DOHH2 (cell line): Measurements from ENCODE around the gene STX1A.

ENCODE experiments used
- H3F3A ChIP-seq: fragments of 200-600 bp; sonication (generic), shearing (Covaris generic); 2 replicates; pipeline ENCODE4 v1.6.0; 2016; ENCODE audit warnings: antibody characterized with exemption, mild to moderate bottlenecking; ENCODE audit not compliant: control insufficient read depth, insufficient read depth
- H3K27ac ChIP-seq: fragments of 200-600 bp; sonication (generic); 2 replicates; pipeline ENCODE4 v1.5.1; 2014; ENCODE audit warnings: low read depth, mild to moderate bottlenecking, low read length, moderate library complexity
- H3K27me3 ChIP-seq: fragments of 200-600 bp; sonication (generic); 2 replicates; pipeline ENCODE4 v1.6.1; 2014; ENCODE audit warnings: mild to moderate bottlenecking, low read length, mixed read lengths; ENCODE audit not compliant: control insufficient read depth
- H3K36me3 ChIP-seq: fragments of 200-600 bp; sonication (generic); 2 replicates; pipeline ENCODE4 v1.6.1; 2014; ENCODE audit warnings: mild to moderate bottlenecking, low read length, moderate library complexity, mixed read lengths; ENCODE audit not compliant: control insufficient read depth
- H3K4me1 ChIP-seq: fragments of 200-600 bp; sonication (generic); 2 replicates; pipeline ENCODE4 v1.6.1; 2014; ENCODE audit warnings: mild to moderate bottlenecking, low read length, mixed read lengths; ENCODE audit not compliant: control insufficient read depth
- H3K4me2 ChIP-seq: fragments of 200-600 bp; sonication (generic); 2 replicates; pipeline ENCODE4 v1.6.0; 2014; ENCODE audit warnings: mild to moderate bottlenecking, low read length, moderate library complexity
- H3K4me3 ChIP-seq: fragments of 200-600 bp; sonication (generic); 2 replicates; pipeline ENCODE4 v1.5.1; 2014; ENCODE audit warnings: mild to moderate bottlenecking, low read length, mixed read lengths
- H3K79me2 ChIP-seq: fragments of 200-600 bp; sonication (generic); 2 replicates; pipeline ENCODE4 v1.6.1; 2014; ENCODE audit warnings: mild to moderate bottlenecking, low read length, mixed read lengths; ENCODE audit not compliant: control insufficient read depth
- H3K9me2 ChIP-seq: fragments of 200-600 bp; sonication (generic); replicated peaks from 2 replicates; pipeline ENCODE4 v1.6.1; 2014; ENCODE audit warnings: mild to moderate bottlenecking, low read length, mixed read lengths; ENCODE audit not compliant: control insufficient read depth
- H3K9me3 ChIP-seq: fragments of 200-600 bp; sonication (generic); 2 replicates; pipeline ENCODE4 v1.6.1; 2014; ENCODE audit warnings: antibody characterized with exemption, low read length, mixed read lengths; ENCODE audit not compliant: control insufficient read depth, insufficient read depth
- H4K20me1 ChIP-seq: fragments of 200-600 bp; sonication (generic); 2 replicates; pipeline ENCODE4 v1.6.0; 2014; ENCODE audit warnings: low read depth, mild to moderate bottlenecking, antibody characterized with exemption, low read length, moderate library complexity; ENCODE audit not compliant: control insufficient read depth, insufficient read depth
- EZH2phosphoT487 ChIP-seq: fragments of 200-600 bp; sonication (generic); IDR thresholded peaks from 2 replicates; pipeline ENCODE4 v1.6.1; 2017; ENCODE audit warnings: borderline replicate concordance, mild to moderate bottlenecking, antibody characterized with exemption, low read length, moderate library complexity, mixed read lengths
- TF ChIP-seq, protein P1 (sequence below): fragments of 200-600 bp; sonication (generic); IDR thresholded peaks from one replicate; pipeline ENCODE4 v1.5.1; 2014; ENCODE audit warnings: antibody characterized with exemption, mild to moderate bottlenecking, low read depth, low read length; ENCODE audit not compliant: poor library complexity, severe bottlenecking

Gene STX1A

DNA sequence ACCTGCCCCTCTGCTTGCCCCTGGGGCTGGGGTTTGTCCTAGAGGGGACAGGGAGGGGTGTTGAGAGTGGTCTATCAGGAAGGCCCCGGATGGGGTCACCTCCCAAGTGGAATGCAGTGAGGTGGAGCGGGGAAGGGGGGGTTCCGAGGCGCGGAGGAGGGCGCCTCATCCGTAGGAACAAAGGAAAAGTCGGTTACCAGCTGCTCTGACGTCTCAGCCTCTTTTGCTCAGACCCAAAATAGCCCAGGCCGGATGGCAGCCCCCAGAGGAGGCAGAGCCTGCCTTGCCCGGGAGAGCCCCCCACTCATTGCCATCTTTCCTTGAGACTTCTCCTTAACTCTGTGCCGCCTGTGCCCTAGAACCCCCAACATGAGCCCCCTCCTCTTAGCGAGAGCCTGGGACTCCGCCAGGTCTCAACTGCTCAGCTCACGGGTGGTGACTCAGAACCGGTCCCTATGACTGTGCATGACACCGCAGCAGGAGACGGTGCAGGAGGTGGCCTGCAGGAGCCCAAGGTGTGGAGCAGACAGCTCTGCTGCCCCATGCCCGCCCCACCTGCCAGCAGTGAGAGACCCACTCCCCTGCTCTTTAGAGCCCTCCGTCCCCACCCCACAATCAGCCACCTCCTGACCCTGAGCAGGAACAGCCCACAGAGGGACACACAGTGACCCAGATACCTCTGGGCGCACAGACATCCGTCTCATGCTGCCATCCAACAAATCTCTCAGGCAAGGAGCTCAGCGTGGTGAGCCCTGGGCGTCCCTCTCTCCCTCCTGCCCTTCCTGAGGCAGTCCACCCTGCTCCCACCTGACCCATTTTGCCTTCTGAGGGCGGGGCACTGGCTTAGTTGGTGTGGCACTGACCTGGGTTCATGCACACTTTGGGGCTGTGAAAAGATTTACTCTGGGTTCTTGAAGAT lies 13.1 kb downstream of the STX1A start:
- no peak overlapping the region for H3K4me2 ChIP-seq

DNA sequence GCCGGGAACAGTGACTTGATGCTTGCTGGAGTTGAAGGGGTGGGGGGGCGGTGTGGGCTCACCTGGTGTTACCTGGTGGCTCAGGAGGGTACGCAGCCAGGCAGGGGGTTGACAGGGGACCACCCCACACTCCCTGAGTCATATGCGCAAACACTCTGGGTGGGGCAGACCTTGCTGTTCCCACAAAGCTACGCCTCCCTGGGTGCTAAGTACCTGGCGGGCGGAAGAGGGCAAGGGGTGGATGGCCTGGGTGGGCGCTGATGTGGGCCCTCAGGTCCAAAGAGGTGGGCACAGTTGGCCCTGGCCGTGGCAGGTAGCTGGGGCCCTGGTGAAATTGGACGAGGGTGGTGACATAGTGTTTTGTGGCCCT lies 13.9 kb downstream of the STX1A start:
- H3K79me2 ChIP-seq: no peaks in the 10 kb centered on the region
- H3K4me2 ChIP-seq: no peak overlapping the region
- no peak for TF ChIP-seq EZH2phosphoT487
- TF ChIP-seq, protein P1, sequence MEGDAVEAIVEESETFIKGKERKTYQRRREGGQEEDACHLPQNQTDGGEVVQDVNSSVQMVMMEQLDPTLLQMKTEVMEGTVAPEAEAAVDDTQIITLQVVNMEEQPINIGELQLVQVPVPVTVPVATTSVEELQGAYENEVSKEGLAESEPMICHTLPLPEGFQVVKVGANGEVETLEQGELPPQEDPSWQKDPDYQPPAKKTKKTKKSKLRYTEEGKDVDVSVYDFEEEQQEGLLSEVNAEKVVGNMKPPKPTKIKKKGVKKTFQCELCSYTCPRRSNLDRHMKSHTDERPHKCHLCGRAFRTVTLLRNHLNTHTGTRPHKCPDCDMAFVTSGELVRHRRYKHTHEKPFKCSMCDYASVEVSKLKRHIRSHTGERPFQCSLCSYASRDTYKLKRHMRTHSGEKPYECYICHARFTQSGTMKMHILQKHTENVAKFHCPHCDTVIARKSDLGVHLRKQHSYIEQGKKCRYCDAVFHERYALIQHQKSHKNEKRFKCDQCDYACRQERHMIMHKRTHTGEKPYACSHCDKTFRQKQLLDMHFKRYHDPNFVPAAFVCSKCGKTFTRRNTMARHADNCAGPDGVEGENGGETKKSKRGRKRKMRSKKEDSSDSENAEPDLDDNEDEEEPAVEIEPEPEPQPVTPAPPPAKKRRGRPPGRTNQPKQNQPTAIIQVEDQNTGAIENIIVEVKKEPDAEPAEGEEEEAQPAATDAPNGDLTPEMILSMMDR: no peak

More for the DNA sequence above, 13.1 kb downstream of the STX1A start:
- H3K9me2 ChIP-seq: no peaks in the 10 kb centered on the region
- H3F3A ChIP-seq: no peaks in the 10 kb centered on the region
- no peaks in the 10 kb centered on the region for H3K9me3 ChIP-seq
- TF ChIP-seq EZH2phosphoT487: no peak
- TF ChIP-seq, protein P1: no peak
- H3K4me1 ChIP-seq: peaks cover 13% of the 10 kb centered on the region
- no peaks in the 10 kb centered on the region for H3K36me3 ChIP-seq
- H4K20me1 ChIP-seq: no peaks in the 10 kb centered on the region
- no peak overlapping the region for H3K27ac ChIP-seq
- no peaks in the 10 kb centered on the region for H3K27me3 ChIP-seq
- no peaks in the 10 kb centered on the region for H3K79me2 ChIP-seq
- no peak overlapping the region for H3K4me3 ChIP-seq

DNA sequence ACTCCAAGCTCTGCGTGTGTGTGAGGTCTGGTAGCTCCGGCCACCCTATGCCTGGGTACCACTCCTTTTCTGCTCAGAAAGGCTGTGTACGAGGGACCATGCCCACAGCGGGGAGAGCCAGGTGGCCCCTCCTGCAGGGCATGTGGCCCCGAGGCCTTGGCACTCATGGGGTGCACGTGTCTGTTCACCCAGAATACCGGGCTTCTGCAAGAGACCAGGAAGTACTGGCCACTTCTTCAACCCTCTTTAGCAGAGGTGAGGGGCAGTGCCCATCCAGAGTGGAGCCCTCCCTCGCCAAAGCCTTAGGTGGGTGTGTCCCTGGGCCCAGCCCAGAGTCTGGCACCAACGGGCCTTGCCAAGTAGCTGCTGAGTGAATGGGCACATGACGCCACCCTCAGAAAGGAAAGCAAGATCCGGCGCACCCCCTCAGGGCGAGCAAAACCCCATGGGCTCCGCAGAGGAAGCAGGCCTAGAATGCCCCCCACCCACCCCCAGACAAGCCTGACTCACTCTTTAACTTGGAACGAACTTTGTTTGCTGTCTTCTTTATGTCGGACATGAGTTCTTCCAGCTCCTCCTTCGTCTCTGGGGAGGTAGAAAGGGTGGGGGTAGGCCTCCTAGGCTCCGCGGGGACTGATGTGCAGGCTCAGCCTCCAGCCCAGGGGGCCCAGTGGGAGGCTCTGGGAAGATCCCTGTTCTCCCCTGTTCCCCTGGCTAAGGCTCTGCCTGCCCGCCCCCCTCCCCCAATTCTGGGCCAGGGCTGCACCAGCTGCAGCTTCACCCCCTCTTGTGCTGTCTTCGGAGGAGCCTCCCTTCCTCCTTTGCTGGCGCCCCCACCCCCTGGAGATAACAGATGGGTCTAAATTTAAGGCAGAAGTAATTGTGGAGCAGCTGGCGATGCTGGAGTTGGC lies 14.6 kb downstream of the STX1A start:
- Histone ChIP-seq H3K9me2 (no peaks in the 10 kb centered on the region), H3K9me3 (no peaks in the 10 kb centered on the region), H3K27me3 (no peaks in the 10 kb centered on the region), H4K20me1 (no peaks in the 10 kb centered on the region), H3K4me1 (peaks cover 13% of the 10 kb centered on the region), H3K79me2 (no peaks in the 10 kb centered on the region), H3K4me2 (no peak overlapping the region), H3K4me3 (no peak overlapping the region), H3K27ac (no peak overlapping the region), H3K36me3 (no peaks in the 10 kb centered on the region; the same call in 1 of the 2 replicates), H3F3A (no peaks in the 10 kb centered on the region)
- TF ChIP-seq, protein P1: no peak
- TF ChIP-seq EZH2phosphoT487: no peak

More for the DNA sequence above, 13.9 kb downstream of the STX1A start:
- peaks cover 13% of the 10 kb centered on the region for H3K4me1 ChIP-seq
- H4K20me1 ChIP-seq: no peaks in the 10 kb centered on the region
- H3F3A ChIP-seq: no peaks in the 10 kb centered on the region
- no peaks in the 10 kb centered on the region for H3K9me3 ChIP-seq
- H3K27me3 ChIP-seq: no peaks in the 10 kb centered on the region
- H3K36me3 ChIP-seq: no peaks in the 10 kb centered on the region
- no peaks in the 10 kb centered on the region for H3K9me2 ChIP-seq
- no peak overlapping the region for H3K4me3 ChIP-seq
- H3K27ac ChIP-seq: no peak overlapping the region
